H9 (cell line): ENCODE measurements around the gene NHS. TPM values are rescaled to one million over a fixed set of nuclear protein-coding genes. Genes with fewer than 3 reads are reported as not detected.

Experiments
- DNase-seq: peaks from one replicate; pipeline ENCODE4 v3.0.0-alpha.2; 2017
- H2AFZ ChIP-seq: one replicate; pipeline ENCODE4 v1.6.1; 2013; ENCODE audit warnings: mild to moderate bottlenecking, low read length, control low read depth, moderate library complexity
- H2AK5ac ChIP-seq: 2 replicates; pipeline ENCODE4 v1.6.1; 2013; ENCODE audit warnings: low read length, control low read depth, mixed read lengths; ENCODE audit not compliant: insufficient read length
- H2BK120ac ChIP-seq: one replicate; pipeline ENCODE4 v1.6.1; 2013; ENCODE audit warnings: low read depth, mild to moderate bottlenecking, low read length, control low read depth, inconsistent platforms; ENCODE audit not compliant: poor library complexity, severe bottlenecking
- H2BK12ac ChIP-seq: 2 replicates; pipeline ENCODE4 v1.6.1; 2013; ENCODE audit warnings: low read length, control low read depth, mixed read lengths, low read depth; ENCODE audit not compliant: insufficient read length
- H2BK15ac ChIP-seq: 2 replicates; pipeline ENCODE4 v1.6.1; 2013; ENCODE audit warnings: low read depth, low read length, control low read depth
- H2BK20ac ChIP-seq: one replicate; pipeline ENCODE4 v1.6.1; 2013; ENCODE audit warnings: low read depth, mild to moderate bottlenecking, low read length, control low read depth, inconsistent platforms; ENCODE audit not compliant: poor library complexity, severe bottlenecking
- H2BK5ac ChIP-seq: 2 replicates; pipeline ENCODE4 v1.6.1; 2013; ENCODE audit warnings: low read length, control low read depth, mixed read lengths; ENCODE audit not compliant: insufficient read length
- H3K14ac ChIP-seq: 2 replicates; pipeline ENCODE4 v1.6.1; 2013; ENCODE audit warnings: low read length, control low read depth; ENCODE audit not compliant: insufficient read depth
- H3K18ac ChIP-seq: 2 replicates; pipeline ENCODE4 v1.6.1; 2013; ENCODE audit warnings: low read depth, mild to moderate bottlenecking, mixed read lengths, low read length, control low read depth; ENCODE audit not compliant: insufficient read length
- H3K23ac ChIP-seq: 2 replicates; pipeline ENCODE4 v1.6.1; 2013; ENCODE audit warnings: low read length, control low read depth, mixed read lengths, low read depth; ENCODE audit not compliant: insufficient read length
- H3K23me2 ChIP-seq: 2 replicates; pipeline ENCODE4 v1.6.1; 2013; ENCODE audit warnings: low read depth, mild to moderate bottlenecking, mixed read lengths, low read length, control low read depth; ENCODE audit not compliant: insufficient read length, poor library complexity, severe bottlenecking
- H3K27ac ChIP-seq: 2 replicates; pipeline ENCODE4 v1.5.1; 2013; ENCODE audit warnings: low read length, control low read depth, mixed read lengths, low read depth; ENCODE audit not compliant: insufficient read length
- H3K27me3 ChIP-seq: 2 replicates; pipeline ENCODE4 v1.6.1; 2013; ENCODE audit warnings: low read length, control low read depth, inconsistent platforms; ENCODE audit not compliant: insufficient read depth
- H3K4ac ChIP-seq: 2 replicates; pipeline ENCODE4 v1.6.1; 2013; ENCODE audit warnings: low read depth, mild to moderate bottlenecking, control low read depth, inconsistent platforms, low read length, moderate library complexity
- H3K4me1 ChIP-seq: 2 replicates; pipeline ENCODE4 v1.6.1; 2013; ENCODE audit warnings: low read length, control low read depth, inconsistent platforms; ENCODE audit not compliant: insufficient read depth
- H3K4me2 ChIP-seq: 2 replicates; pipeline ENCODE4 v1.6.1; 2013; ENCODE audit warnings: low read length, control low read depth, mixed read lengths; ENCODE audit not compliant: insufficient read length, insufficient read depth
- H3K56ac ChIP-seq: 2 replicates; pipeline ENCODE4 v1.6.1; 2013; ENCODE audit warnings: low read depth, mild to moderate bottlenecking, mixed read lengths, low read length, control low read depth; ENCODE audit not compliant: insufficient read length
- H3K79me1 ChIP-seq: 2 replicates; pipeline ENCODE4 v1.6.1; 2013; ENCODE audit warnings: low read depth, mild to moderate bottlenecking, moderate library complexity, low read length, control low read depth, inconsistent platforms; ENCODE audit not compliant: insufficient read depth, poor library complexity, severe bottlenecking
- H3K79me2 ChIP-seq: 2 replicates; pipeline ENCODE4 v1.6.1; 2013; ENCODE audit warnings: low read length, control low read depth, inconsistent platforms; ENCODE audit not compliant: insufficient read depth
- H3K9ac ChIP-seq: 2 replicates; pipeline ENCODE4 v1.6.1; 2013; ENCODE audit warnings: low read length, control low read depth, mixed read lengths; ENCODE audit not compliant: insufficient read length; ENCODE audit errors: extremely low read depth
- H3K9me3 ChIP-seq: one replicate; pipeline ENCODE4 v1.6.1; 2013; ENCODE audit warnings: low read depth, low read length, inconsistent platforms; ENCODE audit not compliant: control insufficient read depth
- H3T11ph ChIP-seq: one replicate; pipeline ENCODE4 v1.6.1; 2013; ENCODE audit warnings: mild to moderate bottlenecking, low read length, control low read depth, inconsistent platforms
- H4K20me1 ChIP-seq: one replicate; pipeline ENCODE4 v1.6.1; 2013; ENCODE audit not compliant: control insufficient read depth, insufficient read length, insufficient read depth
- H4K5ac ChIP-seq: 2 replicates; pipeline ENCODE4 v1.6.1; 2013; ENCODE audit warnings: low read depth, mild to moderate bottlenecking, mixed read lengths, low read length, control low read depth; ENCODE audit not compliant: insufficient read length
- H4K8ac ChIP-seq: replicated peaks from 2 replicates; pipeline ENCODE4 v1.6.1; 2013; ENCODE audit warnings: low read length, control low read depth, mixed read lengths, low read depth; ENCODE audit not compliant: insufficient read length
- H4K91ac ChIP-seq: 2 replicates; pipeline ENCODE4 v1.6.1; 2013; ENCODE audit warnings: low read depth, mild to moderate bottlenecking, moderate library complexity, mixed read lengths, low read length, control low read depth; ENCODE audit not compliant: insufficient read length
- H3K27ac Mint-ChIP-seq, 3 experiments: 2 replicates in 2 of 3; 3 replicates in 1 of 3; pipeline ENCODE4 v1.8.0; 2020 to 2021; ENCODE audit warnings: mixed read lengths in 3 of 3, mild to moderate bottlenecking in 1 of 3, moderate library complexity in 1 of 3
- H3K27me3 Mint-ChIP-seq: 2 replicates; pipeline ENCODE4 v1.8.0; 2021; ENCODE audit warnings: low read depth, mild to moderate bottlenecking, moderate library complexity, mixed read lengths
- H3K36me3 Mint-ChIP-seq, 3 experiments: 2 replicates in 2 of 3; 3 replicates in 1 of 3; pipeline ENCODE4 v1.8.0; 2020 to 2021; ENCODE audit warnings: low read depth in 3 of 3, mixed read lengths in 3 of 3; ENCODE audit not compliant: insufficient read depth in 1 of 3
- H3K4me1 Mint-ChIP-seq, 2 experiments: 2 replicates each; pipeline ENCODE4 v1.8.0; 2020; ENCODE audit warnings: mixed read lengths in 2 of 2
- H3K4me3 Mint-ChIP-seq, 2 experiments: 2 replicates in 1 of 2; 3 replicates in 1 of 2; pipeline ENCODE4 v1.8.0; 2020 to 2021; ENCODE audit warnings: mild to moderate bottlenecking in 2 of 2, mixed read lengths in 2 of 2, moderate library complexity in 1 of 2
- H3K9me3 Mint-ChIP-seq, 2 experiments: 2 replicates in 1 of 2; 3 replicates in 1 of 2; pipeline ENCODE4 v1.8.0; 2020; ENCODE audit warnings: mild to moderate bottlenecking in 2 of 2, mixed read lengths in 2 of 2, moderate library complexity in 1 of 2
- WGBS: extraction: QIAGEN DNeasy Blood & Tissue Kit; methylation state at CpG from one replicate; pipeline ENCODE4 v1.1.7; 2013; ENCODE audit warnings: missing lambda C conversion rate, low lambda C conversion rate, mixed read lengths; ENCODE audit not compliant: insufficient read length; ENCODE audit errors: extremely low coverage; 5-methylcytosine and 5-hydroxymethylcytosine counted together
- total RNA-seq: library from RNA; stranded (reverse); gene quantifications from 2 replicates; pipeline ENCODE4 v1.2.1, GENCODE V29; 2021
- TF ChIP-seq, protein P1 (sequence below): fragments of 200-600 bp; sonication (generic); conservative IDR thresholded peaks from 3 replicates; pipeline ENCODE4 v1.8.0; 2021; ENCODE audit warnings: antibody characterized with exemption, mild to moderate bottlenecking

The NHS gene
- total RNA-seq, 1 experiment from 2014 or later, result 8.7 TPM

- Histone ChIP-seq H2BK15ac (no peak overlapping the region), H3K79me1 (no peaks in the 10 kb centered on the region), H3K4me1 (no peaks in the 10 kb centered on the region), H4K8ac (no peak overlapping the region), H2BK20ac (no peak overlapping the region), H3K23me2 (no peaks in the 10 kb centered on the region), H2BK120ac (no peak overlapping the region), H3K27me3 (no peaks in the 10 kb centered on the region), H3T11ph (no peak overlapping the region), H3K9ac (no peak overlapping the region), H3K4me2 (no peak overlapping the region), H3K27ac (no peak overlapping the region), H4K91ac (no peak overlapping the region), H2BK12ac (no peak overlapping the region), H3K18ac (no peak overlapping the region), H3K4ac (no peak overlapping the region), H2AK5ac (no peak overlapping the region), H3K79me2 (no peaks in the 10 kb centered on the region), H2BK5ac (no peak overlapping the region), H2AFZ (no peak overlapping the region), H3K23ac (no peak overlapping the region), H3K9me3 (no peaks in the 10 kb centered on the region), H4K5ac (no peak overlapping the region), H4K20me1 (no peaks in the 10 kb centered on the region), H3K56ac (no peak overlapping the region), H3K14ac (no peak overlapping the region)
- Mint-ChIP-seq H3K27ac (no peak overlapping the region), H3K27me3 (peaks cover 3% of the 10 kb centered on the region; the same call in 1 of the 2 replicates), H3K36me3 (no peaks in the 10 kb centered on the region), H3K9me3 (no peaks in the 10 kb centered on the region; a peak in 1 of 5 replicates), H3K4me1 (peaks cover 26 to 31% of the 10 kb centered on the region in 2 experiments), H3K4me3 (no peak overlapping the region)
- TF ChIP-seq, protein P1, sequence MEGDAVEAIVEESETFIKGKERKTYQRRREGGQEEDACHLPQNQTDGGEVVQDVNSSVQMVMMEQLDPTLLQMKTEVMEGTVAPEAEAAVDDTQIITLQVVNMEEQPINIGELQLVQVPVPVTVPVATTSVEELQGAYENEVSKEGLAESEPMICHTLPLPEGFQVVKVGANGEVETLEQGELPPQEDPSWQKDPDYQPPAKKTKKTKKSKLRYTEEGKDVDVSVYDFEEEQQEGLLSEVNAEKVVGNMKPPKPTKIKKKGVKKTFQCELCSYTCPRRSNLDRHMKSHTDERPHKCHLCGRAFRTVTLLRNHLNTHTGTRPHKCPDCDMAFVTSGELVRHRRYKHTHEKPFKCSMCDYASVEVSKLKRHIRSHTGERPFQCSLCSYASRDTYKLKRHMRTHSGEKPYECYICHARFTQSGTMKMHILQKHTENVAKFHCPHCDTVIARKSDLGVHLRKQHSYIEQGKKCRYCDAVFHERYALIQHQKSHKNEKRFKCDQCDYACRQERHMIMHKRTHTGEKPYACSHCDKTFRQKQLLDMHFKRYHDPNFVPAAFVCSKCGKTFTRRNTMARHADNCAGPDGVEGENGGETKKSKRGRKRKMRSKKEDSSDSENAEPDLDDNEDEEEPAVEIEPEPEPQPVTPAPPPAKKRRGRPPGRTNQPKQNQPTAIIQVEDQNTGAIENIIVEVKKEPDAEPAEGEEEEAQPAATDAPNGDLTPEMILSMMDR, result no peak
- no peak for DNase-seq
- no CpG with 5 or more reads among the region's 2 CpGs for WGBS
Observed at GRCh38 chrX:17497193-17497592, 122.2 kb downstream of the NHS start.
